ENCODE results near the gene MINDY4. TPM values are rescaled to one million over a fixed set of nuclear protein-coding genes. Genes with fewer than 3 reads are reported as not detected.
A peak's percentile ranks its signal among the peaks of the same experiment; 100 is the strongest.

Gene MINDY4
- total and polyA plus RNA-seq, 10 of the 15 experiments (the other 5 are each of a cell fraction or from before 2014, with no cell fraction given) = 0.10 to 0.90 (median 0.40) TPM

DNA sequence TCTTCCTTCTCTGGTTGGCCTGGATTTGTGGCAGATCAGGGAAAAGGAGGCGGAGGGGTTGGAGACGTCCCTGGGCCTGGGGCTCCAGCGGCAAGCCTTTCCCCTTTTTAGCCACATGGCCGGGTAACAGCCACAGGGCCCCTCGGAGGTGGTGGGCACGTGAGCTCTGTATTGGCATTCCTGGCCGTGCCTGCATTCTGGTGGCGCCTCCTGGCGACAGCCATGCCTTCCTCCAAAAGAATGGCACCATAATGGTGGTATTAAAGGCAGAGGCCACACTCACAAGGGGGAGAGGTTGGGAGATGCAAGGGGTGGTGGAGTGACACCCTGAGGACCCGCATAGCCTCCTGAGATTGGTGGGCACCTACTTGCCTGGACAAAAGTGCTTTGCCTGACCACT, 137.5 kb downstream of the MINDY4 start (continued):
- TF ChIP-seq, protein P1, sequence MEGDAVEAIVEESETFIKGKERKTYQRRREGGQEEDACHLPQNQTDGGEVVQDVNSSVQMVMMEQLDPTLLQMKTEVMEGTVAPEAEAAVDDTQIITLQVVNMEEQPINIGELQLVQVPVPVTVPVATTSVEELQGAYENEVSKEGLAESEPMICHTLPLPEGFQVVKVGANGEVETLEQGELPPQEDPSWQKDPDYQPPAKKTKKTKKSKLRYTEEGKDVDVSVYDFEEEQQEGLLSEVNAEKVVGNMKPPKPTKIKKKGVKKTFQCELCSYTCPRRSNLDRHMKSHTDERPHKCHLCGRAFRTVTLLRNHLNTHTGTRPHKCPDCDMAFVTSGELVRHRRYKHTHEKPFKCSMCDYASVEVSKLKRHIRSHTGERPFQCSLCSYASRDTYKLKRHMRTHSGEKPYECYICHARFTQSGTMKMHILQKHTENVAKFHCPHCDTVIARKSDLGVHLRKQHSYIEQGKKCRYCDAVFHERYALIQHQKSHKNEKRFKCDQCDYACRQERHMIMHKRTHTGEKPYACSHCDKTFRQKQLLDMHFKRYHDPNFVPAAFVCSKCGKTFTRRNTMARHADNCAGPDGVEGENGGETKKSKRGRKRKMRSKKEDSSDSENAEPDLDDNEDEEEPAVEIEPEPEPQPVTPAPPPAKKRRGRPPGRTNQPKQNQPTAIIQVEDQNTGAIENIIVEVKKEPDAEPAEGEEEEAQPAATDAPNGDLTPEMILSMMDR (IDR thresholded peaks at IDR 0.05 in 2 of 3, conservative IDR thresholded peaks at IDR 0.05 in 1 of 3; ENCODE audit: control insufficient read depth in 2 of 3, extremely low read depth in 1 of 3, insufficient read depth in 1 of 3, low read depth in 3 of 3, low read length in 3 of 3) = peak in 2 of 3 experiments; percentile 13 to 16; a peak in 1 of 6 replicates
- TF ChIP-seq HCFC1 (IDR thresholded peaks at IDR 0.05; ENCODE audit: low read length) = no peak
- no peak for TF ChIP-seq MEF2A (IDR thresholded peaks at IDR 0.05; ENCODE audit: insufficient read depth, low read depth, low read length)

GRCh38 chr7:30909431-30909830, 138.2 kb downstream of the MINDY4 start:
- no peaks in the 10 kb centered on the region for H3K36me3 ChIP-seq (ENCODE audit: control insufficient read depth in 2 of 2, insufficient read depth in 2 of 2, low read length in 1 of 2)
- intact Hi-C loops (cut with micrococcal nuclease; ENCODE audit: unreplicated experiment) = no loop called here
- FAIRE-seq (no peak), DNase-seq (ENCODE audit: low read depth, low spot score) (no peak), ATAC-seq (no peak)
- H3K27ac ChIP-seq (ENCODE audit: control insufficient read depth, insufficient read depth) = no peak overlapping the region
- POLR2A ChIA-PET = no interaction called here
- RAD21 ChIA-PET (ENCODE audit: unreplicated experiment) = no interaction called here
- no peaks in the 10 kb centered on the region for H3K27me3 ChIP-seq (replicated peaks in 1 of 2; ENCODE audit: control insufficient read depth in 2 of 2, insufficient read depth in 2 of 2, low read length in 1 of 2)
- H3K4me3 ChIP-seq = no peak overlapping the region
- H3K4me2 ChIP-seq (ENCODE audit: control insufficient read depth, insufficient read depth) = no peak overlapping the region
- CTCF ChIA-PET = no interaction called here
- H2AFZ ChIP-seq (ENCODE audit: control insufficient read depth, low read depth, low read length) = no peak overlapping the region
- H3K79me2 ChIP-seq (ENCODE audit: control insufficient read depth, insufficient read depth, low read length) = no peaks in the 10 kb centered on the region
- 25% methylated on average over 6 of the region's 6 CpGs for WGBS (ENCODE audit: insufficient coverage, insufficient replicate concordance, low lambda C conversion rate, missing lambda C conversion rate)
- SMC1A ChIA-PET (ENCODE audit: uncharacterized antibody, unreplicated experiment) = no interaction called here
- no peaks in the 10 kb centered on the region for H3K9me3 ChIP-seq (replicated peaks; ENCODE audit: control insufficient read depth, insufficient read depth, low read length)
- in situ Hi-C loops (cut with MboI) = no loop called here
- no TSS peak for BruUV-seq (replicated peaks)
- H3K9ac ChIP-seq (ENCODE audit: control insufficient read depth, insufficient read depth, low read length) = no peak overlapping the region
- TF ChIP-seq BMI1 (IDR thresholded peaks at IDR 0.05; ENCODE audit: borderline replicate concordance) = no peak
- no peak for TF ChIP-seq NR2F1 (conservative IDR thresholded peaks at IDR 0.05)
- TF ChIP-seq ELK1 (IDR thresholded peaks at IDR 0.05; ENCODE audit: low read depth, low read length) = no peak
- TF ChIP-seq SMAD5 (IDR thresholded peaks at IDR 0.05; ENCODE audit: low read depth) = no peak
- TF ChIP-seq MEF2A (IDR thresholded peaks at IDR 0.05; ENCODE audit: insufficient read depth, low read depth, low read length) = no peak
- no peak for TF ChIP-seq MYC (IDR thresholded peaks at IDR 0.05; ENCODE audit: insufficient read depth, insufficient read length, insufficient replicate concordance, low read length, severe bottlenecking)
- no peak for TF ChIP-seq POLR2A (IDR thresholded peaks at IDR 0.05; ENCODE audit: low read depth, low read length)
- TF ChIP-seq RB1 (IDR thresholded peaks at IDR 0.05; ENCODE audit: borderline replicate concordance) = no peak
- TF ChIP-seq EP300 (IDR thresholded peaks at IDR 0.05; ENCODE audit: borderline replicate concordance in 1 of 2, control insufficient read depth in 1 of 2, low read depth in 2 of 2, low read length in 2 of 2) = no peak
- no peak for TF ChIP-seq ZNF24 (IDR thresholded peaks at IDR 0.05)
- TF ChIP-seq FOXM1 (IDR thresholded peaks at IDR 0.05; ENCODE audit: low read depth, low read length) = no peak
- TF ChIP-seq RFX5 (IDR thresholded peaks at IDR 0.05; ENCODE audit: low read depth, low read length) = no peak
- no peak for TF ChIP-seq CBX3 (IDR thresholded peaks at IDR 0.05; ENCODE audit: borderline replicate concordance, low read depth)
- no peak for TF ChIP-seq DPF2 (IDR thresholded peaks at IDR 0.05)
- no peaks in the 10 kb centered on the region for H3K4me1 ChIP-seq (ENCODE audit: control insufficient read depth, insufficient read depth, low read length)
- H4K20me1 ChIP-seq (ENCODE audit: control insufficient read depth, insufficient read depth) = no peaks in the 10 kb centered on the region
